ENCODE data around the gene ARFRP1. TPM values are rescaled to one million over a fixed set of nuclear protein-coding genes. Genes with fewer than 3 reads are reported as not detected.

The ARFRP1 gene
- total and polyA plus RNA-seq, 10 donors = 36.7 to 118 (median 67.3) TPM

DNA sequence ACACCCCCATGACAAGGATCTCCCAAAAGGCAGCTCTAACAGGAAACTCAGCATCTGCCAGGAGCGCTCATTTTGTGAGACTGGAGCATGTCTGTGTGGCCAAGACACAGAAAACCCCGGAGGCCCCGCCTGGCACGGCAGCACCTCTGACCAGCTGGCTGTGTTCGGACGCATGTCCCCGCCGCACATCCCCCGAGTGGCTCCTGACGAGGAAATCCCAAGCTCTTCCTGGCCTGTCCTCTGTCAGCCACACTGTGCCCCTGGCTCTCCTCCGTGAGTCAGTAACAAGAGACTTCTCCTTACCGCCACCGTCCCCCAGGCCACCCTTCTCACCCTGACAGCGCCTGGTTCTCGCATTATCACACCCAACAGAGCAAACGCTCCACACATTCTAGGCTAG, 46.2 kb upstream of the ARFRP1 start:
- Histone ChIP-seq H3K9me3 (no peaks in the 10 kb centered on the region), H3K4me1 (peaks cover 0 to 66% (median 38%) of the 10 kb centered on the region in 6 donors), H3K36me3 (peaks cover 0 to 36% (median 2%) of the 10 kb centered on the region in 6 donors), H3K4me3 (no peak overlapping the region), H3K27ac (peak overlapping the region in 3 of 8 donors; percentile 11 to 30 (median 27)), H3K27me3 (replicated peaks in 1 of 7) (no peaks in the 10 kb centered on the region)
- no peak for DNase-seq
- TF ChIP-seq POLR2A (IDR thresholded peaks at IDR 0.05) (no peak), POLR2AphosphoS5 (IDR thresholded peaks at IDR 0.05) (peak in 1 of 3 donors; percentile 7)
- WGBS, 5 donors = 83 to 87% (median 84%) methylated on average over 15 to 16 of the region's 16 CpGs
- intact Hi-C loops (cut with DNase I; ENCODE audit: low total_unique reads) = no loop called here

DNA sequence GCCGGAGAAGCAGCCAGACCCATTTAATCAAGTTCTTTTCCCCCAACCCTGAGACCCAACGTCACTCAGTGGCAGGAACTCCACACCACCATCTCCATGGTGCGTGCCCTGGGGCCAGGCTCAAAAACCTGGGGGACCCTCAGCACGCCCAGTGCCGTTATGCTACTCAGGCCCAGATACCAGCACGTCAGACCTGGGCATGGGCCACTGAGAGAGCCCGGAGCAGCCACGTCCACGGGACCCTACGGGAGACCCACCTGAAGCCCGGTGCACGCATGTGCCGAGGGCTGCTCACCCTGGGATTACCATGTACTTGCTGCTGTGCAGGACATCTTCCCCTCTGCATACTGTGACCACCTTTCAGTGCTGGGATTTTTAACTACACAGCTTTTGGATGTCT, 45.6 kb upstream of the ARFRP1 start:
- WGBS, 5 donors = 88 to 97% (median 92%) methylated on average over 10 to 13 of the region's 13 CpGs
- TF ChIP-seq POLR2A (IDR thresholded peaks at IDR 0.05) = no peak
- TF ChIP-seq, protein P1, sequence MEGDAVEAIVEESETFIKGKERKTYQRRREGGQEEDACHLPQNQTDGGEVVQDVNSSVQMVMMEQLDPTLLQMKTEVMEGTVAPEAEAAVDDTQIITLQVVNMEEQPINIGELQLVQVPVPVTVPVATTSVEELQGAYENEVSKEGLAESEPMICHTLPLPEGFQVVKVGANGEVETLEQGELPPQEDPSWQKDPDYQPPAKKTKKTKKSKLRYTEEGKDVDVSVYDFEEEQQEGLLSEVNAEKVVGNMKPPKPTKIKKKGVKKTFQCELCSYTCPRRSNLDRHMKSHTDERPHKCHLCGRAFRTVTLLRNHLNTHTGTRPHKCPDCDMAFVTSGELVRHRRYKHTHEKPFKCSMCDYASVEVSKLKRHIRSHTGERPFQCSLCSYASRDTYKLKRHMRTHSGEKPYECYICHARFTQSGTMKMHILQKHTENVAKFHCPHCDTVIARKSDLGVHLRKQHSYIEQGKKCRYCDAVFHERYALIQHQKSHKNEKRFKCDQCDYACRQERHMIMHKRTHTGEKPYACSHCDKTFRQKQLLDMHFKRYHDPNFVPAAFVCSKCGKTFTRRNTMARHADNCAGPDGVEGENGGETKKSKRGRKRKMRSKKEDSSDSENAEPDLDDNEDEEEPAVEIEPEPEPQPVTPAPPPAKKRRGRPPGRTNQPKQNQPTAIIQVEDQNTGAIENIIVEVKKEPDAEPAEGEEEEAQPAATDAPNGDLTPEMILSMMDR (IDR thresholded peaks at IDR 0.05 in 8 of 11, conservative IDR thresholded peaks at IDR 0.05 in 3 of 11) = no peak
- no peak for TF ChIP-seq POLR2AphosphoS5 (IDR thresholded peaks at IDR 0.05)
- peaks cover 0 to 69% (median 41%) of the 10 kb centered on the region in 6 donors for H3K4me1 ChIP-seq
- no peaks in the 10 kb centered on the region for H3K27me3 ChIP-seq (replicated peaks in 1 of 7)
- H3K9me3 ChIP-seq = no peaks in the 10 kb centered on the region
- H3K27ac ChIP-seq = peak overlapping the region in 1 of 8 donors; percentile 30
- no peak overlapping the region for H3K4me3 ChIP-seq
- intact Hi-C loops (cut with DNase I; ENCODE audit: low total_unique reads) = no loop called here
- H3K36me3 ChIP-seq = peaks cover 0 to 39% (median 2%) of the 10 kb centered on the region in 6 donors
- no peak for DNase-seq

DNA sequence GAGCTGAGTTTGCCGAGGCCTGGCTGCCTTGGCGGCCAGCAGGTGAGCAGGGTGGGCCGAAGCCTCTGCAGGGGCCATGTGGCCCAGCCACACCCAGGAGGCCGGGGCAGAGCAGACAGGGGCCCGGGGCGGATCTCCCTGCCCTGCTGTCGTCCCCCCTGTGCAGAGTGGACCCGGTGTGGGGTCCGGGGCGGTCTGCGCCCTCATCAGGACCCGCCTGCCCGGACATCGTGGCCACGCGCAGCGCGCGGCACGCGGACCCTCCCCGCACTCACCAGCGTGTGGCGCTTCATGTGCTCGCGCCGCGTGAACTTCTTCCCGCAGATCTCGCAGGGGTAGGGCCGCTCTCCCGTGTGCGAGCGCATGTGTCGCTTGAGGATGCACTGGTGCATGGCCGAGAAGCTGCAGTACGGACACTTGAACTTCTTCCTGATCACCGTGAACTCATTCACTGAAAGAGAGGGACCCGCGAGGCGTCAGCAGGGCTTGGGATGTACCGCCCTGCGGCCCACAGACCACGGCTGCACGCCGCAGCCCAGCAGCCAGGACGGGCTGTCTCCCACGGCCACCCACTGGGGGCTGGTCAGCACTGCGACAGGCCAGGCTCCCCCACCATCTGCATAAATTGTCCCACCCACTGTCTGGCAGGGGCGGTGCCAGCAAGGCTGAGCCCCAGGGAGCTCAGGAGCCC, 44.8 kb upstream of the ARFRP1 start:
- no peak overlapping the region for H3K4me3 ChIP-seq
- H3K27me3 ChIP-seq (replicated peaks in 1 of 7) = no peaks in the 10 kb centered on the region
- peaks cover 0 to 77% (median 45%) of the 10 kb centered on the region in 6 donors for H3K4me1 ChIP-seq
- intact Hi-C loops (cut with DNase I; ENCODE audit: low total_unique reads) = no loop called here
- no peaks in the 10 kb centered on the region for H3K9me3 ChIP-seq
- TF ChIP-seq, protein P1 (IDR thresholded peaks at IDR 0.05 in 8 of 11, conservative IDR thresholded peaks at IDR 0.05 in 3 of 11) = no peak
- peak in 1 of 3 donors; percentile 26 for TF ChIP-seq POLR2AphosphoS5 (IDR thresholded peaks at IDR 0.05)
- WGBS, 5 donors = 90 to 98% (median 91%) methylated on average over 31 to 50 of the region's 50 CpGs
- no peak for DNase-seq
- peak overlapping the region in 2 of 8 donors; percentile 14 to 78 for H3K27ac ChIP-seq
- peaks cover 0 to 47% (median 2%) of the 10 kb centered on the region in 6 donors for H3K36me3 ChIP-seq

DNA sequence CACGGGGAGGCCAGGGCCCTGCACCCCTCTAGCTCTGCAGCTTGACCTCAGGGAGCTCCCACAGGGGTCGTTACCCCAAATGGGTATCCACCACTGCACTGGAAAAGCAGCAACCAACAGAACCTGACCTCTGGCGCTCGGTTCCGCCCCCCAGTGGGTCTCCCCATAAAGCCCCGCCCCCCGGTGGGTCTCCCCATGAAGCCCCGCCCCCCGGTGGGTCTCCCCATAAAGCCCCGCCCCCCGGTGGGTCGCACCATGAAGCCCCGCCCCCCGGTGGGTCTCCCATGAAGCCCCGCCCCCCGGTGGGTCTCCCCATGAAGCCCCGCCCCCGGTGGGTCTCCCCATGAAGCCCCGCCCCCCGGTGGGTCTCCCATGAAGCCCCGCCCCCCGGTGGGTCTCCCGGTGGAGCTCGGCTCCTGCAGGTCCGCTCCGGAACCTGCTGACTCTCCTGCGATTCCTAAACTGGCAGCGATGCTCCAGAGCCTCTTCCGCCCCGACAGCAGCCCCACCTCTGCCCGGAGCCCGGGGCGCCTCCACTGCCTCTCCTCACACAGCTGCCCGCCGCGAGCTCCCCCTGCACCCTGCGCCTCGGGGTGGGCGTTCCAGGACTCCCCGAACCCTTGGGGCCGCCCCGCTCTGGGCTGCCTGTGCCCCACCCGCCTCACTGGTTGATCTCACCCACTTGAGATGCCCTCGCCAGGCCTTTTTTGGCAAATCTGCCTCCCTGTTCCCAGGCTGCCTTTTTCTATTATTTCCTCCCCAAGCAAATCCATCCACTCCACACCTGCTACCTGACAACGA, 43.9 kb upstream of the ARFRP1 start:
- H3K36me3 ChIP-seq = peaks cover 0 to 52% (median 4%) of the 10 kb centered on the region in 6 donors
- no peaks in the 10 kb centered on the region for H3K27me3 ChIP-seq (replicated peaks in 1 of 7)
- DNase-seq = no peak
- peaks cover 0 to 77% (median 44%) of the 10 kb centered on the region in 6 donors for H3K4me1 ChIP-seq
- TF ChIP-seq, protein P1 (IDR thresholded peaks at IDR 0.05 in 8 of 11, conservative IDR thresholded peaks at IDR 0.05 in 3 of 11) = no peak
- TF ChIP-seq POLR2A (IDR thresholded peaks at IDR 0.05) (no peak), POLR2AphosphoS5 (IDR thresholded peaks at IDR 0.05) (no peak)
- H3K27ac ChIP-seq = peak overlapping the region; percentile 4 to 88 (median 64)
- no peaks in the 10 kb centered on the region for H3K9me3 ChIP-seq
- intact Hi-C loops (cut with DNase I; ENCODE audit: low total_unique reads) = no loop called here
- 74 to 94% (median 89%) methylated on average over 22 to 43 of the region's 45 CpGs for WGBS, 5 donors
- peak overlapping the region in 1 of 8 donors; percentile 35 for H3K4me3 ChIP-seq

Measured in spleen (tissue), 11 donors.